Liver (tissue), 9 donors: ENCODE results near the gene TGDS. TPM values are rescaled to one million over a fixed set of nuclear protein-coding genes. Genes with fewer than 3 reads are reported as not detected.
"Not testable (repeated sequence)": the region's sequence is repeated elsewhere in the genome, so short reads cannot be mapped to it uniquely, and the experiment has no call there.

Experiments used
- DNase-seq: peaks from one replicate; pipeline ENCODE4 v3.0.0-alpha.2; 2017; ENCODE audit warnings: low spot score
- H3K27ac ChIP-seq, 2 donors: one replicate each; pipeline ENCODE4 v1.7.0; 2013; ENCODE audit warnings: inconsistent platforms in 2 of 2, low read length in 2 of 2, control low read depth in 1 of 2, low read depth in 1 of 2, mild to moderate bottlenecking in 1 of 2
- H3K27me3 ChIP-seq, 4 donors: one replicate each; pipeline versions ENCODE4 v1.6.1 to v1.7.0; 2013; ENCODE audit warnings: low read length in 3 of 4, inconsistent platforms in 1 of 4, mild to moderate bottlenecking in 1 of 4, moderate library complexity in 1 of 4; ENCODE audit not compliant: control insufficient read depth in 4 of 4, insufficient read depth in 4 of 4
- H3K36me3 ChIP-seq, 4 donors: one replicate each; pipeline versions ENCODE4 v1.6.1 to v1.7.0; 2013; ENCODE audit warnings: low read length in 3 of 4, mild to moderate bottlenecking in 3 of 4, low read depth in 1 of 4, moderate library complexity in 1 of 4; ENCODE audit not compliant: control insufficient read depth in 4 of 4, insufficient read depth in 3 of 4
- H3K4me1 ChIP-seq, 4 donors: one replicate each; pipeline versions ENCODE4 v1.6.1 to v1.7.0; 2013; ENCODE audit warnings: low read length in 3 of 4, mild to moderate bottlenecking in 3 of 4, moderate library complexity in 1 of 4; ENCODE audit not compliant: control insufficient read depth in 4 of 4, insufficient read depth in 4 of 4
- H3K4me3 ChIP-seq, 3 donors: one replicate each; pipeline versions ENCODE4 v1.6.1 to v1.7.0; 2013; ENCODE audit warnings: low read length in 3 of 3, control low read depth in 1 of 3, low read depth in 1 of 3, mild to moderate bottlenecking in 1 of 3
- H3K9ac ChIP-seq, 2 donors: one replicate each; pipeline ENCODE4 v1.7.0; 2013; ENCODE audit warnings: low read length in 2 of 2, mild to moderate bottlenecking in 2 of 2, moderate library complexity in 2 of 2, control low read depth in 1 of 2, low read depth in 1 of 2
- H3K9me3 ChIP-seq, 4 donors: one replicate each; pipeline versions ENCODE4 v1.6.1 to v1.7.0; 2013; ENCODE audit warnings: low read length in 3 of 4; ENCODE audit not compliant: control insufficient read depth in 4 of 4
- CTCF ChIP-seq: fragments of 150-350 bp; IDR thresholded peaks from 2 replicates; pipeline ENCODE4 v1.5.1; 2017; ENCODE audit warnings: improper control_type of control experiment, low read depth, low read length; ENCODE audit not compliant: missing input control
- EGR1 ChIP-seq, 2 donors: IDR thresholded peaks; 2 replicates each; pipeline ENCODE4 v1.6.1; 2016 to 2018; ENCODE audit warnings: antibody characterized with exemption in 2 of 2, low read depth in 2 of 2
- GABPA ChIP-seq, 2 donors: IDR thresholded peaks in 1 of 2; conservative IDR thresholded peaks in 1 of 2; 2 replicates each; pipeline ENCODE4 v1.6.1; 2016; ENCODE audit warnings: antibody characterized with exemption in 2 of 2, mild to moderate bottlenecking in 1 of 2, moderate library complexity in 1 of 2
- HNF4A ChIP-seq, 2 donors: conservative IDR thresholded peaks; 2 replicates each; pipeline ENCODE4 v1.6.1; 2016; ENCODE audit warnings: antibody characterized with exemption in 2 of 2, mild to moderate bottlenecking in 2 of 2
- HNF4G ChIP-seq: IDR thresholded peaks from 2 replicates; pipeline ENCODE4 v1.6.1; 2016; ENCODE audit warnings: antibody characterized with exemption
- NR2F2 ChIP-seq: IDR thresholded peaks from 2 replicates; pipeline ENCODE4 v1.6.1; 2016; ENCODE audit warnings: antibody characterized with exemption
- REST ChIP-seq: IDR thresholded peaks from 2 replicates; pipeline ENCODE4 v1.6.1; 2016; ENCODE audit warnings: antibody characterized with exemption, mild to moderate bottlenecking
- SP1 ChIP-seq: IDR thresholded peaks from 2 replicates; pipeline ENCODE4 v1.6.1; 2018; ENCODE audit warnings: antibody characterized with exemption, mild to moderate bottlenecking
- TAF1 ChIP-seq: conservative IDR thresholded peaks from 2 replicates; pipeline ENCODE4 v1.6.1; 2016; ENCODE audit warnings: antibody characterized with exemption, mild to moderate bottlenecking
- YY1 ChIP-seq: IDR thresholded peaks from 2 replicates; pipeline ENCODE4 v1.6.1; 2016; ENCODE audit warnings: antibody characterized with exemption, mild to moderate bottlenecking
- ZBTB33 ChIP-seq: IDR thresholded peaks from 2 replicates; pipeline ENCODE4 v1.6.1; 2016; ENCODE audit warnings: antibody characterized with exemption
- WGBS: extraction: QIAGEN DNeasy Blood & Tissue Kit; methylation state at CpG from one replicate; pipeline ENCODE4 v1.1.7; 2013; 5-methylcytosine and 5-hydroxymethylcytosine counted together
- polyA plus RNA-seq, 2 donors: library from polyadenylated mRNA; stranded (reverse) in 1 of 2; unstranded in 1 of 2; fragments of 200-250 nt in 1 of 2; fragments of >200 nt in 1 of 2; fragmentation: Nextera tagmentation in 1 of 2; extraction: Ambion mirVana in 1 of 2; gene quantifications; one replicate each; pipeline versions ENCODE4 v1.2.1 to v1.2.3, GENCODE V29; 2013 to 2015
- total RNA-seq, 2 donors: library from RNA; depleted of rRNA; stranded (reverse); fragments of >200 nt; gene quantifications; one replicate each; pipeline ENCODE4 v1.2.3, GENCODE V29; 2014
- donor health status: healthy.
- donor health status: healthy.
- donor health status: healthy.
- donor health status: healthy.
- donor health status: healthy.

TGDS gene
- total and polyA plus RNA-seq, 4 donors = 5.7 to 11.4 (median 9.5) TPM

GRCh38 chr13:94637677-94638076 lies 41.7 kb upstream of the TGDS start:
- not testable (repeated sequence) for H3K36me3 ChIP-seq, H3K9ac ChIP-seq, H3K27me3 ChIP-seq, H3K4me3 ChIP-seq, H3K4me1 ChIP-seq, H3K9me3 ChIP-seq, H3K27ac ChIP-seq, DNase-seq
- 98% methylated on average over 3 of the region's 3 CpGs for WGBS

GRCh38 chr13:94636942-94637578 lies 41.1 kb upstream of the TGDS start:
- no peaks in the 10 kb centered on the region for H3K4me1 ChIP-seq
- no peak overlapping the region for H3K4me3 ChIP-seq
- H3K27me3 ChIP-seq = no peaks in the 10 kb centered on the region
- no peak overlapping the region for H3K9ac ChIP-seq
- no peaks in the 10 kb centered on the region for H3K9me3 ChIP-seq
- H3K27ac ChIP-seq = no peak overlapping the region
- no peaks in the 10 kb centered on the region for H3K36me3 ChIP-seq
- WGBS = 91% methylated on average over 1 of the region's 1 CpG
- DNase-seq = no peak
- TF ChIP-seq HNF4G (no peak), TAF1 (no peak), CTCF (no peak), YY1 (no peak)

- not testable (repeated sequence) for H3K27me3 ChIP-seq, H3K27ac ChIP-seq, H3K36me3 ChIP-seq, H3K4me1 ChIP-seq, H3K4me3 ChIP-seq, DNase-seq, H3K9me3 ChIP-seq, H3K9ac ChIP-seq
- 84% methylated on average over 5 of the region's 5 CpGs for WGBS
Measured at GRCh38 chr13:94636096-94636495, 40.1 kb upstream of the TGDS start.

GRCh38 chr13:94632226-94632980 lies 36.5 kb upstream of the TGDS start:
- DNase-seq = no peak
- H3K27me3 ChIP-seq = no peaks in the 10 kb centered on the region
- whole genome bisulfite sequencing = 99% methylated on average over 3 of the region's 3 CpGs
- peaks cover 0 to 12% (median 3%) of the 10 kb centered on the region in 4 donors for H3K36me3 ChIP-seq
- H3K9me3 ChIP-seq = no peaks in the 10 kb centered on the region
- H3K4me1 ChIP-seq = no peaks in the 10 kb centered on the region
- H3K9ac ChIP-seq = no peak overlapping the region
- H3K4me3 ChIP-seq = no peak overlapping the region
- H3K27ac ChIP-seq = no peak overlapping the region
- TF ChIP-seq YY1 (no peak), GABPA (IDR thresholded peaks at IDR 0.05 in 1 of 2, conservative IDR thresholded peaks at IDR 0.05 in 1 of 2) (no peak), EGR1 (IDR thresholded peaks at IDR 0.05; ENCODE audit: low read depth in 2 of 2) (no peak), TAF1 (no peak), REST (no peak), NR2F2 (no peak), HNF4A (conservative IDR thresholded peaks at IDR 0.05) (no peak), SP1 (no peak), HNF4G (no peak), ZBTB33 (no peak), CTCF (no peak)
